Ishikawa (cell line): ENCODE results near the gene MRPL1.

ENCODE experiments used
- CEBPB ChIP-seq: IDR thresholded peaks from 2 replicates; pipeline ENCODE4 v1.6.1; 2012
- CREB1 ChIP-seq: IDR thresholded peaks from 2 replicates; pipeline ENCODE4 v1.6.1; 2012; ENCODE audit warnings: low read depth
- EGR1 ChIP-seq: IDR thresholded peaks from 2 replicates; pipeline ENCODE4 v1.6.1; 2012
- EP300 ChIP-seq: IDR thresholded peaks from 2 replicates; pipeline ENCODE4 v1.6.1; 2012; ENCODE audit warnings: borderline replicate concordance
- FOXM1 ChIP-seq: IDR thresholded peaks from 2 replicates; pipeline ENCODE4 v1.6.1; 2012; ENCODE audit warnings: low read depth, borderline replicate concordance
- NFIC ChIP-seq: IDR thresholded peaks from 2 replicates; pipeline ENCODE4 v1.6.1; 2012
- RAD21 ChIP-seq: IDR thresholded peaks from 2 replicates; pipeline ENCODE4 v1.6.1; 2012; ENCODE audit warnings: low read depth
- TAF1 ChIP-seq: IDR thresholded peaks from 2 replicates; pipeline ENCODE4 v1.6.1; 2012; ENCODE audit warnings: low read depth, mild to moderate bottlenecking
- TCF12 ChIP-seq: IDR thresholded peaks from 2 replicates; pipeline ENCODE4 v1.6.1; 2012; ENCODE audit warnings: low read depth
- TEAD4 ChIP-seq: IDR thresholded peaks from 2 replicates; pipeline ENCODE4 v1.6.1; 2012
- YY1 ChIP-seq: IDR thresholded peaks from 2 replicates; pipeline ENCODE4 v1.6.1; 2012; ENCODE audit warnings: low read depth
- ZBTB7A ChIP-seq: IDR thresholded peaks from 2 replicates; pipeline ENCODE4 v1.6.1; 2012; ENCODE audit warnings: low read depth
- TF ChIP-seq, protein P1 (sequence below): IDR thresholded peaks from 2 replicates; pipeline ENCODE4 v1.6.1; 2012; ENCODE audit warnings: low read depth, mild to moderate bottlenecking
- TF ChIP-seq, protein P2 (sequence below): IDR thresholded peaks from 2 replicates; pipeline ENCODE4 v1.6.1; 2012
- TF ChIP-seq, protein P3 (sequence below): IDR thresholded peaks from 2 replicates; pipeline ENCODE4 v1.6.1; 2012

The MRPL1 gene

DNA sequence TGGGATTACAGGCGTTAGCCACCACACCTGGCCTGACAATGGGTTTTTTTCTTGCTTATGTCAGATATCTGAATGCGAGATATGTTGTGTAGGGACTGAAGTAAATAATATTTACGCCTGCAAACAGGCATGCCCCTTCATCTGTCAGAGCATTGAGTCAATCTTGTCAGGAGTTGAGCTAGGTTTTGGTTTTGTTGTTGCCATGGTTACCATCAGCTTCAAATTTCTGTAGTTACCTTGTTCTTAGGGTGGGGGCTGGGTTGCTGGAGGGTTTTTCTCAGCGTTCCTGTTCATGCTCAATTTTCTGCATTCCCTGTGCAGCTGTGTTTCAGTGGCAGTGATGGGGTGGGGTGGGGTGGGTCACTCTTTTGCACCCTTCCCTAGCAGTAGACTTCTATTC is 14.5 kb downstream of the MRPL1 start:
- TF ChIP-seq CEBPB (no peak), EGR1 (no peak), EP300 (no peak), CREB1 (no peak), YY1 (no peak), NFIC (no peak), ZBTB7A (no peak), RAD21 (no peak), FOXM1 (no peak), TCF12 (no peak), TEAD4 (no peak), TAF1 (no peak)
- TF ChIP-seq, protein P1, sequence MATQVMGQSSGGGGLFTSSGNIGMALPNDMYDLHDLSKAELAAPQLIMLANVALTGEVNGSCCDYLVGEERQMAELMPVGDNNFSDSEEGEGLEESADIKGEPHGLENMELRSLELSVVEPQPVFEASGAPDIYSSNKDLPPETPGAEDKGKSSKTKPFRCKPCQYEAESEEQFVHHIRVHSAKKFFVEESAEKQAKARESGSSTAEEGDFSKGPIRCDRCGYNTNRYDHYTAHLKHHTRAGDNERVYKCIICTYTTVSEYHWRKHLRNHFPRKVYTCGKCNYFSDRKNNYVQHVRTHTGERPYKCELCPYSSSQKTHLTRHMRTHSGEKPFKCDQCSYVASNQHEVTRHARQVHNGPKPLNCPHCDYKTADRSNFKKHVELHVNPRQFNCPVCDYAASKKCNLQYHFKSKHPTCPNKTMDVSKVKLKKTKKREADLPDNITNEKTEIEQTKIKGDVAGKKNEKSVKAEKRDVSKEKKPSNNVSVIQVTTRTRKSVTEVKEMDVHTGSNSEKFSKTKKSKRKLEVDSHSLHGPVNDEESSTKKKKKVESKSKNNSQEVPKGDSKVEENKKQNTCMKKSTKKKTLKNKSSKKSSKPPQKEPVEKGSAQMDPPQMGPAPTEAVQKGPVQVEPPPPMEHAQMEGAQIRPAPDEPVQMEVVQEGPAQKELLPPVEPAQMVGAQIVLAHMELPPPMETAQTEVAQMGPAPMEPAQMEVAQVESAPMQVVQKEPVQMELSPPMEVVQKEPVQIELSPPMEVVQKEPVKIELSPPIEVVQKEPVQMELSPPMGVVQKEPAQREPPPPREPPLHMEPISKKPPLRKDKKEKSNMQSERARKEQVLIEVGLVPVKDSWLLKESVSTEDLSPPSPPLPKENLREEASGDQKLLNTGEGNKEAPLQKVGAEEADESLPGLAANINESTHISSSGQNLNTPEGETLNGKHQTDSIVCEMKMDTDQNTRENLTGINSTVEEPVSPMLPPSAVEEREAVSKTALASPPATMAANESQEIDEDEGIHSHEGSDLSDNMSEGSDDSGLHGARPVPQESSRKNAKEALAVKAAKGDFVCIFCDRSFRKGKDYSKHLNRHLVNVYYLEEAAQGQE: no peak
- TF ChIP-seq, protein P2, sequence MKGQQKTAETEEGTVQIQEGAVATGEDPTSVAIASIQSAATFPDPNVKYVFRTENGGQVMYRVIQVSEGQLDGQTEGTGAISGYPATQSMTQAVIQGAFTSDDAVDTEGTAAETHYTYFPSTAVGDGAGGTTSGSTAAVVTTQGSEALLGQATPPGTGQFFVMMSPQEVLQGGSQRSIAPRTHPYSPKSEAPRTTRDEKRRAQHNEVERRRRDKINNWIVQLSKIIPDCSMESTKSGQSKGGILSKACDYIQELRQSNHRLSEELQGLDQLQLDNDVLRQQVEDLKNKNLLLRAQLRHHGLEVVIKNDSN: no peak
- TF ChIP-seq, protein P3, sequence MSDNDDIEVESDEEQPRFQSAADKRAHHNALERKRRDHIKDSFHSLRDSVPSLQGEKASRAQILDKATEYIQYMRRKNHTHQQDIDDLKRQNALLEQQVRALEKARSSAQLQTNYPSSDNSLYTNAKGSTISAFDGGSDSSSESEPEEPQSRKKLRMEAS: no peak

DNA sequence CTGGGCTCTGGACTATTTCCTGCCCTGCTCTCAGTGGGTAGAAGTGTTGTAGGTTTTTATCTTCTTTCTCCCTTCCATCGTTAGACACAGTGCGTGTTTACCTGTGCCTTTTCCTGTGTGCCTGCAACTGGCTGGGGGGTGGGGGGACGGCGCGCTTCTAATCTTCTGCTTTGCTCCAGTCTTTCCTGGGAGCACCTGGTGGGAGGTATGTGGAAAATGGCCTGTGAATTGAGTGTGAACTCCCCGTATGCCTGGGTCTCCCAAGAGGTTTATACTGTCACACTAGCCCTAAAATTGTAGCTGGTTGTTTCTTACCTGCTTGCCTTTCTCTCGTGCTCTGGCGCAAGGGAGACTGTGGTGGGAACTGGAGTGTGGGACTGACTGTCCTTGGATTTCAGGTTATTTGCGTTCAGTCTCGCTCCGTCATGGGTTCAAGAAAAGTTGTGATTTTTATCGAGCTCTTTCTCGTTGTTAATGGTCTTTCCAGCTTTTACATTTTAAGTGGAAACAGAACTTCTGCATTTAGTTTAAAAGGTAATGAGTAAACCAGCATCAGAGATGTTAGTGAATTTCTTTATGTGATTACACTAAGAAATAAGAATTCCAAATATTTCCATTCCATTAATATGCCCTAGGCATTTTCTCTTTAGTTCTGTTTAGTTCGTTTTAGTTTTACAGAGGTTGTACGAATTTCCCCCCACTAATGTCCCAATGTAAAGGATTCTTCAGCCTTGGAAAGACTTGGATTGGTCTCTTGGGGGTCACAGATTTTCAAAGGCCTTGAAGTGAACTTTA is 15.3 kb downstream of the MRPL1 start:
- TF ChIP-seq TCF12 (no peak), RAD21 (no peak), NFIC (no peak), CREB1 (no peak), CEBPB (no peak), YY1 (no peak), TEAD4 (no peak), FOXM1 (no peak), TAF1 (no peak), EP300 (no peak), EGR1 (no peak), ZBTB7A (no peak)
- TF ChIP-seq, protein P3: no peak
- TF ChIP-seq, protein P2: no peak
- TF ChIP-seq, protein P1: no peak

DNA sequence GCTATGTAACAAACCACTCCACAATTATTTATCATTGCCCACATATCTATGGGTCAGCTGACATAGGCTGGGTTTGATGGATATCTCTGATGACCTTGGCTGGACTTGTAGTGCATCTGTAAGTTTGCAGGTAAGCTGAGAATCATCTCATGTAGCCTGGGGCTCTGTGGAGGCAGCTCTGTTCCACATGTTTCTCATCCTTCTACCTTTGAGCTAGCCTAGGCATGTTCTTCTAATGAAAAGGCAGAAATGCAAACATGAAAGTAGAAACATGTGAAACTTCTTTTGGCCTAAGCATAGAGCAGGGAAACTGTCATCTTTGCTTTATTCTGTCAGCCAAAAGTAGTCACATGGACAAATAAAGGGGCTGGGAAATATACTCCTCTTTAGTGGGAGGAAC is 18.2 kb downstream of the MRPL1 start:
- no peak for TF ChIP-seq ZBTB7A
- TF ChIP-seq TEAD4: no peak
- no peak for TF ChIP-seq TAF1
- no peak for TF ChIP-seq EP300
- no peak for TF ChIP-seq YY1
- no peak for TF ChIP-seq CREB1
- TF ChIP-seq FOXM1: no peak
- TF ChIP-seq EGR1: no peak
- no peak for TF ChIP-seq TCF12
- TF ChIP-seq, protein P1: no peak
- TF ChIP-seq NFIC: no peak
- TF ChIP-seq RAD21: no peak
- TF ChIP-seq, protein P3: no peak
- TF ChIP-seq, protein P2: no peak
- TF ChIP-seq CEBPB: no peak
